CD14-positive monocyte (primary cell): ENCODE measurements around the gene DRAP1. TPM values are rescaled to one million over a fixed set of nuclear protein-coding genes. Genes with fewer than 3 reads are reported as not detected.

Experiments
- DNase-seq, 3 donors: peaks; one replicate each; pipeline ENCODE4 v3.0.0-alpha.2; 2011 to 2022
- H2AFZ ChIP-seq: 2 replicates; pipeline ENCODE4 v1.6.0; 2012; ENCODE audit warnings: mild to moderate bottlenecking, low read depth, low read length, inconsistent platforms; ENCODE audit not compliant: insufficient read depth, poor library complexity, severe bottlenecking
- H3K27ac ChIP-seq, 2 donors: 1 replicate in 1 of 2; 2 replicates in 1 of 2; pipeline ENCODE4 v1.5.1; 2012 to 2013; ENCODE audit warnings: low read length in 2 of 2, control low read depth in 1 of 2, inconsistent platforms in 1 of 2, low read depth in 1 of 2, mild to moderate bottlenecking in 1 of 2
- H3K27me3 ChIP-seq, 2 donors: one replicate each; pipeline versions ENCODE4 v1.6.0 to v1.6.1; 2011 to 2013; ENCODE audit warnings: low read length in 2 of 2; ENCODE audit not compliant: control insufficient read depth in 2 of 2, insufficient read depth in 2 of 2
- H3K36me3 ChIP-seq, 2 donors: replicated peaks in 1 of 2; 1 replicate in 1 of 2; 2 replicates in 1 of 2; pipeline versions ENCODE4 v1.5.1 to v1.6.1; 2012 to 2013; ENCODE audit warnings: low read length in 2 of 2, control low read depth in 1 of 2, inconsistent platforms in 1 of 2, mild to moderate bottlenecking in 1 of 2; ENCODE audit not compliant: insufficient read depth in 2 of 2, control insufficient read depth in 1 of 2
- H3K4me1 ChIP-seq, 2 donors: 1 replicate in 1 of 2; 2 replicates in 1 of 2; pipeline versions ENCODE4 v1.5.1 to v1.6.1; 2012 to 2013; ENCODE audit warnings: low read length in 2 of 2, control low read depth in 1 of 2, inconsistent platforms in 1 of 2, mild to moderate bottlenecking in 1 of 2, moderate library complexity in 1 of 2; ENCODE audit not compliant: insufficient read depth in 2 of 2, control insufficient read depth in 1 of 2
- H3K4me2 ChIP-seq: replicated peaks from 2 replicates; pipeline ENCODE3; 2012; ENCODE audit warnings: low read length, moderate library complexity, mild to moderate bottlenecking; ENCODE audit not compliant: poor library complexity, severe bottlenecking; ENCODE audit errors: extremely low read depth
- H3K4me3 ChIP-seq, 3 experiments: fragments of 200-600 bp in 1 of 3; sonication (generic) in 1 of 3; replicated peaks in 1 of 3; 1 replicate in 2 of 3; 2 replicates in 1 of 3; pipeline ENCODE4 v1.5.1; 2011 to 2013; ENCODE audit warnings: low read length in 3 of 3, mild to moderate bottlenecking in 3 of 3, control low read depth in 2 of 3, low read depth in 2 of 3, inconsistent platforms in 1 of 3, moderate library complexity in 1 of 3
- H3K79me2 ChIP-seq: 2 replicates; pipeline ENCODE4 v1.6.0; 2012; ENCODE audit warnings: mild to moderate bottlenecking, control low read depth, inconsistent platforms, low read length, moderate library complexity; ENCODE audit not compliant: insufficient read depth
- H3K9ac ChIP-seq: 2 replicates; pipeline ENCODE4 v1.6.0; 2017; ENCODE audit warnings: low read length, mild to moderate bottlenecking; ENCODE audit not compliant: insufficient read depth, poor library complexity, severe bottlenecking
- H3K9me3 ChIP-seq, 2 donors: replicated peaks in 1 of 2; 1 replicate in 1 of 2; 2 replicates in 1 of 2; pipeline versions ENCODE4 v1.5.1 to v1.6.1; 2012 to 2013; ENCODE audit warnings: low read length in 2 of 2, control low read depth in 1 of 2; ENCODE audit not compliant: control insufficient read depth in 1 of 2, insufficient read depth in 1 of 2
- H4K20me1 ChIP-seq: 2 replicates; pipeline ENCODE4 v1.6.0; 2012; ENCODE audit warnings: mild to moderate bottlenecking, low read length, control low read depth, moderate library complexity; ENCODE audit not compliant: insufficient read depth
- H3K27ac Mint-ChIP-seq, 7 donors: one replicate each; pipeline ENCODE4 v1.8.0; 2020; ENCODE audit warnings: mild to moderate bottlenecking in 7 of 7, mixed read lengths in 7 of 7, moderate library complexity in 6 of 7, inconsistent platforms in 2 of 7
- H3K27me3 Mint-ChIP-seq, 3 donors: one replicate each; pipeline ENCODE4 v1.8.0; 2021 to 2022; ENCODE audit warnings: low read depth in 3 of 3, mild to moderate bottlenecking in 3 of 3, mixed read lengths in 3 of 3, moderate library complexity in 3 of 3, inconsistent platforms in 1 of 3
- H3K36me3 Mint-ChIP-seq, 2 donors: one replicate each; pipeline ENCODE4 v1.8.0; 2020; ENCODE audit warnings: mixed read lengths in 2 of 2, inconsistent platforms in 1 of 2, mild to moderate bottlenecking in 1 of 2
- H3K4me1 Mint-ChIP-seq: one replicate; pipeline ENCODE4 v1.8.0; 2020; ENCODE audit warnings: mild to moderate bottlenecking, mixed read lengths
- H3K4me3 Mint-ChIP-seq, 2 donors: one replicate each; pipeline ENCODE4 v1.8.0; 2020; ENCODE audit warnings: mild to moderate bottlenecking in 2 of 2, mixed read lengths in 2 of 2, moderate library complexity in 1 of 2
- H3K9me3 Mint-ChIP-seq, 7 donors: one replicate each; pipeline ENCODE4 v1.8.0; 2020 to 2022; ENCODE audit warnings: mixed read lengths in 7 of 7, mild to moderate bottlenecking in 6 of 7, moderate library complexity in 6 of 7, inconsistent platforms in 2 of 7
- WGBS: methylation state at CpG from one replicate; pipeline ENCODE4 v1.1.5; 2013; ENCODE audit warnings: missing lambda C conversion rate; ENCODE audit not compliant: insufficient coverage; 5-methylcytosine and 5-hydroxymethylcytosine counted together
- intact Hi-C, 2 donors: fragments of 100-400 bp; cut with micrococcal nuclease; formaldehyde crosslinking; loops; one replicate each; pipeline versions ENCODE4 v1.15.0 to v1.15.1; 2023
- polyA plus RNA-seq, 3 donors: library from polyadenylated mRNA; depleted of rRNA in 1 of 3; unstranded in 2 of 3; stranded (reverse) in 1 of 3; fragments of 300-500 nt in 2 of 3; fragments of >200 nt in 1 of 3; fragmentation: Illumina TruSeq in 2 of 3; gene quantifications; 1 replicate in 2 of 3; 2 replicates in 1 of 3; pipeline ENCODE4 v1.2.3, GENCODE V29; 2012 to 2021
- TF ChIP-seq, protein P1 (sequence below): fragments of 200-600 bp; IDR thresholded peaks from one replicate; pipeline ENCODE4 v1.8.0; 2022; ENCODE audit warnings: antibody characterized with exemption, mild to moderate bottlenecking

Gene DRAP1
- polyA plus RNA-seq, 3 donors = 68.3 to 97.2 (median 72.1) TPM

DNA sequence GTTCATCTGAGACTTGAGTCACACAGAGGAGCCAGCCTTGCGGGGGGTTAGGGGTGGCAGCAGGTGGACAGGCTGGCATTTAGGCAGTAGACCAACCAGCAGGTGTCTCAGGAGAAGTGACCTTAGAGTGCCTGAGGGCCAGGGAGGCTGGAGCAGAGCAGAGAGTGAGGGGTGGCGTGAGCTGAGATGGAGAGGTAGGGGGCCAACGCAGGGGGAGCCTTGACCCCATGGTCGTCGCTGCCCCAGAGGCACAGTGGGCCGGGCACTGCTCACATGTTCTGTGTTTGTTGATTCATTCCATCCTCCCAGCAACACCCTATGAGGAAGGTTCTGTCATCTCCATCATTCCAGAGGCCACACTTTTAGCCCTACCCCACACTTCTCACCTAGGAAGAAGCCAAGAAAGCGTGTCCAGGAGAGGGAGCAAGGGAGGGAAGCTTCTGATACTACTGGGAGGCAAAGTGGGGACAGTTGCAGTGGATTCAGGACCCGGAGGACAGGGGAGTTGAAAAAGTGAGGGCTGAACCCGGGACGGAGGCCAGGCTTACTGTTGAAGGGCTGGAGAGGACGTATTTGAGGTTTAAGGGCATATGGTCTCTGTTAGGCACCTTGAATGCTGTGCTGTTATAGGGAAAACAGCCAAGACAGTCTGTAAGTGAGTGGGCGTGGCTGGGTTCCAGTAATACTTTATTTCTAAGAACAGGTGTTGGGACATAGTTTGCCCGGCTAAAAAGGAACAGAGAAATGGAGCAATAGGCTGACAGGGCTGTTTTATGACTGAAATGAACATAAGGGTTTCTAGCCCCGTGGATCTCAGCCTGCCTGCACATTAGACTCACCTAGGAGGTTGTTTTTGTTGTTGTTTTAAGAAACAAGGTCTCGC is 49.6 kb downstream of the DRAP1 start:
- Mint-ChIP-seq H3K27ac (peak overlapping the region in 5 of 7 donors; percentile 1 to 70 (median 49)), H3K9me3 (no peaks in the 10 kb centered on the region), H3K4me1 (peaks cover 11% of the 10 kb centered on the region), H3K36me3 (peaks cover 81 to 89% of the 10 kb centered on the region in 2 donors), H3K4me3 (no peak overlapping the region), H3K27me3 (no peaks in the 10 kb centered on the region)
- peak in 1 of 3 donors; percentile 7 for DNase-seq
- peaks cover 7 to 15% of the 10 kb centered on the region in 2 donors for H3K4me1 ChIP-seq
- H2AFZ ChIP-seq = no peak overlapping the region
- H3K36me3 ChIP-seq = peaks cover 77 to 88% of the 10 kb centered on the region in 2 donors
- TF ChIP-seq, protein P1, sequence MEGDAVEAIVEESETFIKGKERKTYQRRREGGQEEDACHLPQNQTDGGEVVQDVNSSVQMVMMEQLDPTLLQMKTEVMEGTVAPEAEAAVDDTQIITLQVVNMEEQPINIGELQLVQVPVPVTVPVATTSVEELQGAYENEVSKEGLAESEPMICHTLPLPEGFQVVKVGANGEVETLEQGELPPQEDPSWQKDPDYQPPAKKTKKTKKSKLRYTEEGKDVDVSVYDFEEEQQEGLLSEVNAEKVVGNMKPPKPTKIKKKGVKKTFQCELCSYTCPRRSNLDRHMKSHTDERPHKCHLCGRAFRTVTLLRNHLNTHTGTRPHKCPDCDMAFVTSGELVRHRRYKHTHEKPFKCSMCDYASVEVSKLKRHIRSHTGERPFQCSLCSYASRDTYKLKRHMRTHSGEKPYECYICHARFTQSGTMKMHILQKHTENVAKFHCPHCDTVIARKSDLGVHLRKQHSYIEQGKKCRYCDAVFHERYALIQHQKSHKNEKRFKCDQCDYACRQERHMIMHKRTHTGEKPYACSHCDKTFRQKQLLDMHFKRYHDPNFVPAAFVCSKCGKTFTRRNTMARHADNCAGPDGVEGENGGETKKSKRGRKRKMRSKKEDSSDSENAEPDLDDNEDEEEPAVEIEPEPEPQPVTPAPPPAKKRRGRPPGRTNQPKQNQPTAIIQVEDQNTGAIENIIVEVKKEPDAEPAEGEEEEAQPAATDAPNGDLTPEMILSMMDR = no peak
- peaks cover 31% of the 10 kb centered on the region for H4K20me1 ChIP-seq
- intact Hi-C loops = no loop called here
- H3K79me2 ChIP-seq = peaks cover 11% of the 10 kb centered on the region
- H3K27ac ChIP-seq = peak overlapping the region in 1 of 2 donors; percentile 40
- WGBS = 75% methylated on average over 10 of the region's 15 CpGs
- no peak overlapping the region for H3K4me3 ChIP-seq
- H3K27me3 ChIP-seq = no peaks in the 10 kb centered on the region
- no peak overlapping the region for H3K4me2 ChIP-seq
- H3K9ac ChIP-seq = no peak overlapping the region
- no peaks in the 10 kb centered on the region for H3K9me3 ChIP-seq

Other genes starting within 250 kb of the DRAP1 start
- 10 to 100 TPM; 32.5 to 48.7 (median 33.1) TPM for gene KAT5, start 207.2 kb upstream of the DRAP1 start, polyA plus RNA-seq
- gene RNASEH2C, start 198.6 kb upstream of the DRAP1 start, polyA plus RNA-seq = 100 to 1,000 TPM in 1 of 3 donors, 10 to 100 TPM in 2; 33.3 to 131 (median 95.2) TPM
- gene AP5B1, start 138.4 kb upstream of the DRAP1 start, polyA plus RNA-seq = 10 to 100 TPM; 33.7 to 46.4 (median 35.1) TPM
- gene OVOL1, start 132.4 kb upstream of the DRAP1 start, polyA plus RNA-seq = under 1 TPM in 1 of 3 donors, not detected in 2; 0.08 TPM
- under 1 TPM; 0.07 to 0.40 (median 0.12) TPM for gene SNX32, start 85.5 kb upstream of the DRAP1 start, polyA plus RNA-seq
- 1,000 to 10,000 TPM; 1,281 to 2,233 (median 1,889) TPM for gene CFL1, start 61.2 kb upstream of the DRAP1 start, polyA plus RNA-seq
- gene MUS81, start 59.0 kb upstream of the DRAP1 start, polyA plus RNA-seq = 10 to 100 TPM; 15.0 to 87.5 (median 16.4) TPM
- gene EFEMP2, start 46.6 kb upstream of the DRAP1 start, polyA plus RNA-seq = 10 to 100 TPM in 1 of 3 donors, under 1 TPM in 1, not detected in 1; 0.44 to 14.7 TPM
- 1 to 10 TPM in 1 of 3 donors, under 1 TPM in 2; 0.71 to 1.3 (median 0.78) TPM for gene CTSW, start 39.6 kb upstream of the DRAP1 start, polyA plus RNA-seq
- 100 to 1,000 TPM in 2 of 3 donors, 10 to 100 TPM in 1; 79.1 to 109 (median 101) TPM for gene FIBP, start 31.0 kb upstream of the DRAP1 start, polyA plus RNA-seq
- 10 to 100 TPM; 20.8 to 35.2 (median 24.4) TPM for gene CCDC85B, start 28.8 kb upstream of the DRAP1 start, polyA plus RNA-seq
- gene FOSL1, start 19.0 kb upstream of the DRAP1 start, polyA plus RNA-seq = 10 to 100 TPM in 1 of 3 donors, 1 to 10 TPM in 2; 2.5 to 28.2 (median 2.5) TPM
- 10 to 100 TPM; 21.8 to 31.5 (median 22.8) TPM for gene C11orf68, start 364 bp upstream of the DRAP1 start, polyA plus RNA-seq
- gene TSGA10IP, start 26.1 kb downstream of the DRAP1 start, polyA plus RNA-seq = under 1 TPM in 2 of 3 donors, not detected in 1; 0.67 to 0.71 TPM
- gene SART1, start 42.3 kb downstream of the DRAP1 start, polyA plus RNA-seq = 10 to 100 TPM in 2 of 3 donors, 1 to 10 TPM in 1; 8.9 to 52.8 (median 16.1) TPM
- gene EIF1AD, start 82.7 kb downstream of the DRAP1 start, polyA plus RNA-seq = 10 to 100 TPM; 16.4 to 23.1 (median 18.2) TPM
- 100 to 1,000 TPM in 2 of 3 donors, 10 to 100 TPM in 1; 79.9 to 175 (median 142) TPM for gene BANF1, start 83.1 kb downstream of the DRAP1 start, polyA plus RNA-seq
- gene CST6, start 92.6 kb downstream of the DRAP1 start, polyA plus RNA-seq = under 1 TPM in 1 of 3 donors, not detected in 2; 0.41 TPM
- 10 to 100 TPM; 15.4 to 24.1 (median 22.0) TPM for gene CATSPER1, start 107.1 kb downstream of the DRAP1 start, polyA plus RNA-seq
- gene GAL3ST3, start 129.7 kb downstream of the DRAP1 start, polyA plus RNA-seq = not detected
- gene SF3B2, start 132.9 kb downstream of the DRAP1 start, polyA plus RNA-seq = 100 to 1,000 TPM in 1 of 3 donors, 10 to 100 TPM in 2; 32.1 to 107 (median 52.6) TPM
- 10 to 100 TPM in 2 of 3 donors, 1 to 10 TPM in 1; 8.1 to 36.8 (median 12.4) TPM for gene PACS1, start 150.8 kb downstream of the DRAP1 start, polyA plus RNA-seq